MM.1S (cell line): ENCODE measurements around the gene PCDH17.

ENCODE experiments used
- DNase-seq: peaks from one replicate; pipeline ENCODE4 v3.0.0-alpha.2; 2015
- H2AFZ ChIP-seq: fragments of 300-600 bp; sonication (generic); 2 replicates; pipeline ENCODE4 v1.6.0; 2016; ENCODE audit warnings: antibody characterized with exemption, low read length
- H3F3A ChIP-seq: fragments of 300-600 bp; sonication (generic); 2 replicates; pipeline ENCODE4 v1.6.1; 2016; ENCODE audit warnings: mild to moderate bottlenecking, antibody characterized with exemption, low read length, moderate library complexity, mixed read lengths; ENCODE audit not compliant: insufficient read depth
- H3K27ac ChIP-seq: fragments of 300-600 bp; sonication (generic); 2 replicates; pipeline ENCODE4 v1.5.1; 2016; ENCODE audit warnings: mild to moderate bottlenecking, low read length
- H3K27me3 ChIP-seq: fragments of 300-600 bp; sonication (generic); replicated peaks from 2 replicates; pipeline ENCODE4 v1.6.0; 2016; ENCODE audit warnings: low read length; ENCODE audit not compliant: insufficient read depth
- H3K36me3 ChIP-seq: fragments of 300-600 bp; sonication (generic); replicated peaks from 2 replicates; pipeline ENCODE4 v1.6.1; 2016; ENCODE audit warnings: mild to moderate bottlenecking, low read length, mixed read lengths; ENCODE audit not compliant: insufficient read depth
- H3K4me1 ChIP-seq: fragments of 300-600 bp; sonication (generic); 2 replicates; pipeline ENCODE4 v1.6.1; 2016; ENCODE audit warnings: low read length, mixed read lengths
- H3K4me2 ChIP-seq: fragments of 300-600 bp; sonication (generic); 2 replicates; pipeline ENCODE4 v1.6.0; 2016; ENCODE audit warnings: low read depth, low read length
- H3K4me3 ChIP-seq: fragments of 300-600 bp; sonication (generic); 2 replicates; pipeline ENCODE4 v1.5.1; 2016; ENCODE audit warnings: low read length, mixed read lengths
- H3K79me2 ChIP-seq: fragments of 300-600 bp; sonication (generic); 2 replicates; pipeline ENCODE4 v1.6.1; 2016; ENCODE audit warnings: mixed run types, low read length, mixed read lengths
- H3K9ac ChIP-seq: fragments of 300-600 bp; sonication (generic); 2 replicates; pipeline ENCODE4 v1.6.1; 2016; ENCODE audit warnings: low read length, mixed read lengths
- H3K9me2 ChIP-seq: fragments of 300-600 bp; sonication (generic); replicated peaks from 2 replicates; pipeline ENCODE4 v1.6.1; 2016; ENCODE audit warnings: mild to moderate bottlenecking, low read length, mixed read lengths; ENCODE audit not compliant: insufficient read depth
- H3K9me3 ChIP-seq: fragments of 300-600 bp; sonication (generic); replicated peaks from 2 replicates; pipeline ENCODE4 v1.6.1; 2016; ENCODE audit warnings: mild to moderate bottlenecking, low read length, mixed read lengths; ENCODE audit not compliant: insufficient read depth
- H4K20me1 ChIP-seq: fragments of 300-600 bp; sonication (generic); 2 replicates; pipeline ENCODE4 v1.6.1; 2016; ENCODE audit warnings: mild to moderate bottlenecking, low read length, moderate library complexity, mixed read lengths; ENCODE audit not compliant: insufficient read depth
- EZH2 ChIP-seq: fragments of 300-600 bp; sonication (generic); optimal IDR thresholded peaks from 2 replicates; pipeline ENCODE3; 2017; ENCODE audit warnings: low read depth, mild to moderate bottlenecking, antibody characterized with exemption, low read length, mixed read lengths
- EZH2phosphoT487 ChIP-seq: fragments of 300-600 bp; sonication (generic); IDR thresholded peaks from 2 replicates; pipeline ENCODE4 v1.6.1; 2018; ENCODE audit warnings: antibody characterized with exemption, low read length
- TF ChIP-seq, protein P1 (sequence below): fragments of 300-600 bp; sonication (generic); IDR thresholded peaks from 2 replicates; pipeline ENCODE4 v1.5.1; 2016; ENCODE audit warnings: antibody characterized with exemption, low read length, mixed read lengths

PCDH17 gene, protein sequence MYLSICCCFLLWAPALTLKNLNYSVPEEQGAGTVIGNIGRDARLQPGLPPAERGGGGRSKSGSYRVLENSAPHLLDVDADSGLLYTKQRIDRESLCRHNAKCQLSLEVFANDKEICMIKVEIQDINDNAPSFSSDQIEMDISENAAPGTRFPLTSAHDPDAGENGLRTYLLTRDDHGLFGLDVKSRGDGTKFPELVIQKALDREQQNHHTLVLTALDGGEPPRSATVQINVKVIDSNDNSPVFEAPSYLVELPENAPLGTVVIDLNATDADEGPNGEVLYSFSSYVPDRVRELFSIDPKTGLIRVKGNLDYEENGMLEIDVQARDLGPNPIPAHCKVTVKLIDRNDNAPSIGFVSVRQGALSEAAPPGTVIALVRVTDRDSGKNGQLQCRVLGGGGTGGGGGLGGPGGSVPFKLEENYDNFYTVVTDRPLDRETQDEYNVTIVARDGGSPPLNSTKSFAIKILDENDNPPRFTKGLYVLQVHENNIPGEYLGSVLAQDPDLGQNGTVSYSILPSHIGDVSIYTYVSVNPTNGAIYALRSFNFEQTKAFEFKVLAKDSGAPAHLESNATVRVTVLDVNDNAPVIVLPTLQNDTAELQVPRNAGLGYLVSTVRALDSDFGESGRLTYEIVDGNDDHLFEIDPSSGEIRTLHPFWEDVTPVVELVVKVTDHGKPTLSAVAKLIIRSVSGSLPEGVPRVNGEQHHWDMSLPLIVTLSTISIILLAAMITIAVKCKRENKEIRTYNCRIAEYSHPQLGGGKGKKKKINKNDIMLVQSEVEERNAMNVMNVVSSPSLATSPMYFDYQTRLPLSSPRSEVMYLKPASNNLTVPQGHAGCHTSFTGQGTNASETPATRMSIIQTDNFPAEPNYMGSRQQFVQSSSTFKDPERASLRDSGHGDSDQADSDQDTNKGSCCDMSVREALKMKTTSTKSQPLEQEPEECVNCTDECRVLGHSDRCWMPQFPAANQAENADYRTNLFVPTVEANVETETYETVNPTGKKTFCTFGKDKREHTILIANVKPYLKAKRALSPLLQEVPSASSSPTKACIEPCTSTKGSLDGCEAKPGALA (N-terminal part only)

DNA sequence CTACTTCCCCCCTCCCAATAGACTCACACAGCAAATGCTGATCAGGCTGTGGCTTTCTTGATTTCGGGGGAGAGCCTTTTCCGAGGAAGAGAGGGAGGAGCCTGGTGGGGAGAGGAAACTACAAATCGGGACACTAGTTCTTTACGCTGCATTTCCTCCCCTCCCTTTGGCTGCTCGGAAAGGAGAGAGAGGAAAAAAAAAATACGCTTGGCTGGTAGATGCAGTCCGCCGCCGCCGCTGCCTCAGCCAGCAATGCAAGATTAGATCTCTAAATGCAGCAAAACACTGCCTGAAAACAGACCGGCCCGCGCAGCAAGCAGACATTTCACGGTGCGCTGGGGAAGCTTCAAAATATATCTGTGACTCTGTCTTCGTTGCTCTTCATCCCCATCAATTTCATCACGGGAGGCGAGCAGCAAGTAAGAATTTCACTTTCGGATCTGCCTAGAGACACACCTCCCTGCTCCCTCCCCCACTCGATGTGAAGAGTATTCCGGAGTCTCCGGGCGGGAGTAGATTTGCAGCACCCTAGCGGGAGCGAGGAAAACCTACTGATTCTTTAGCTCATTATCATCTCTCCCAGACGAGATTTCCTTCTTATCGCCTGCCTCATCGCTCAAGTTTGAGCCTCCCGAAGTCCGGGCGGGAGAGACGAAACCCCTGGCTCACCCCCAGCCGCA lies at the start of gene PCDH17:
Gene PCDH17 (plus strand): TSS at position 149 of the 680 bp plus-strand sequence. CDS start 803 bp downstream, outside the sequence.
- Histone ChIP-seq H3K79me2 (no peaks in the 10 kb centered on the region), H3K27ac (no peak within 1 kb of the TSS), H3K4me3 (peak within 1 kb of the TSS; percentile 58), H3K4me1 (no peaks in the 10 kb centered on the region), H2AFZ (peak within 1 kb of the TSS; percentile 53), H3K9me2 (no peaks in the 10 kb centered on the region), H3K36me3 (no peaks in the 10 kb centered on the region), H3K9ac (no peak within 1 kb of the TSS), H3K9me3 (no peaks in the 10 kb centered on the region), H3F3A (no peaks in the 10 kb centered on the region), H3K27me3 (no peaks in the 10 kb centered on the region), H4K20me1 (no peaks in the 10 kb centered on the region), H3K4me2 (peak within 1 kb of the TSS; percentile 74)
- TF ChIP-seq EZH2phosphoT487, result no peak
- TF ChIP-seq, protein P1, sequence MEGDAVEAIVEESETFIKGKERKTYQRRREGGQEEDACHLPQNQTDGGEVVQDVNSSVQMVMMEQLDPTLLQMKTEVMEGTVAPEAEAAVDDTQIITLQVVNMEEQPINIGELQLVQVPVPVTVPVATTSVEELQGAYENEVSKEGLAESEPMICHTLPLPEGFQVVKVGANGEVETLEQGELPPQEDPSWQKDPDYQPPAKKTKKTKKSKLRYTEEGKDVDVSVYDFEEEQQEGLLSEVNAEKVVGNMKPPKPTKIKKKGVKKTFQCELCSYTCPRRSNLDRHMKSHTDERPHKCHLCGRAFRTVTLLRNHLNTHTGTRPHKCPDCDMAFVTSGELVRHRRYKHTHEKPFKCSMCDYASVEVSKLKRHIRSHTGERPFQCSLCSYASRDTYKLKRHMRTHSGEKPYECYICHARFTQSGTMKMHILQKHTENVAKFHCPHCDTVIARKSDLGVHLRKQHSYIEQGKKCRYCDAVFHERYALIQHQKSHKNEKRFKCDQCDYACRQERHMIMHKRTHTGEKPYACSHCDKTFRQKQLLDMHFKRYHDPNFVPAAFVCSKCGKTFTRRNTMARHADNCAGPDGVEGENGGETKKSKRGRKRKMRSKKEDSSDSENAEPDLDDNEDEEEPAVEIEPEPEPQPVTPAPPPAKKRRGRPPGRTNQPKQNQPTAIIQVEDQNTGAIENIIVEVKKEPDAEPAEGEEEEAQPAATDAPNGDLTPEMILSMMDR, result no peak
- TF ChIP-seq EZH2, result no peak
- DNase-seq, result peak; percentile 9

DNA sequence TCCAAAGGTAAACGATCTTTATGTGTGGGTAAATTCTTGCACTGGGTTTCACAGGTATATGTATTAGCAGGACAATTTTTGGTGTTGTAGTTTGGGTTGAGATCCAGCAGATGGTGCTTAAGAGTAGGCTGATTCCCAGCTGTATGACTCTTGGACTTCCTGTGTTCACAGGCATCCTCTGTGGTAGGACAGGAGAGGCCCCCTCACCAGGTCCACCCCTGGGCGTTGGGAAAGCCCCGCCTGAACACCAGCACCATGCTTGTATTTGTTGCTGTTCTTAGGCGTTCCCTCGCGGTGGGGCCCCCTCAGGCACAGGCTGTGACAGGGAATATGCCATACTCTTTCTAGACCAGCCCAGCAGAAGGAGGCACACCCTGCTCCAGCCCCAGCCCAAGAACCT lies 49.5 kb upstream of the PCDH17 start:
- H3F3A ChIP-seq, result no peaks in the 10 kb centered on the region
- no peaks in the 10 kb centered on the region for H4K20me1 ChIP-seq
- DNase-seq, result no peak
- no peaks in the 10 kb centered on the region for H3K9me3 ChIP-seq
- H3K27me3 ChIP-seq, result no peaks in the 10 kb centered on the region
- H2AFZ ChIP-seq, result no peak overlapping the region
- no peaks in the 10 kb centered on the region for H3K79me2 ChIP-seq
- TF ChIP-seq, protein P1, result no peak
- TF ChIP-seq EZH2phosphoT487 (no peak), EZH2 (no peak)
- no peak overlapping the region for H3K9ac ChIP-seq
- no peaks in the 10 kb centered on the region for H3K36me3 ChIP-seq
- H3K9me2 ChIP-seq, result no peaks in the 10 kb centered on the region
- no peaks in the 10 kb centered on the region for H3K4me1 ChIP-seq
- H3K4me3 ChIP-seq, result no peak overlapping the region
- no peak overlapping the region for H3K4me2 ChIP-seq
- no peak overlapping the region for H3K27ac ChIP-seq

DNA sequence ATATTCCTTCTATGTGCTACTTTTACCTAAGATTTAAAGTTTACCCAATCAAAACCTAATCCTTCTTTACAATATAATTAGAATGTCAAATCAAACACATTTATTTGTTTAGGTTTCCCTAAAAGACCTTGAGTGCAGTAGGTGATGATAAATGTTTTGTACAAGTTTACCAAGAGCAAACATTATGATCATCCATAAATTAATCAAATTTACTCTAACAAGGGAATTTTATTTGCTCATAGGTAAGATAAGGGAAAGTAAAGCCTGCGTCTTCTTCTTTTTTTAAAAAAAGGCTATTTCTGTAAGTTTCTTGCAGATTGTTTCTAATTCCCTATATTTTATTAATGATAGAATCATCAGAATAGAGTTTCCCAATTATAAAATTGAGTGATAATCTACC lies 48.0 kb upstream of the PCDH17 start:
- Histone ChIP-seq H3K36me3 (no peaks in the 10 kb centered on the region), H4K20me1 (no peaks in the 10 kb centered on the region), H3K9ac (no peak overlapping the region), H2AFZ (no peak overlapping the region), H3K27ac (no peak overlapping the region), H3K4me2 (no peak overlapping the region), H3K79me2 (no peaks in the 10 kb centered on the region), H3K27me3 (no peaks in the 10 kb centered on the region), H3K4me3 (no peak overlapping the region), H3K9me2 (no peaks in the 10 kb centered on the region), H3K4me1 (no peaks in the 10 kb centered on the region), H3F3A (no peaks in the 10 kb centered on the region), H3K9me3 (no peaks in the 10 kb centered on the region)
- no peak for DNase-seq
- TF ChIP-seq, protein P1, result no peak
- no peak for TF ChIP-seq EZH2
- no peak for TF ChIP-seq EZH2phosphoT487
